Endothelial cell of umbilical vein (primary cell): ENCODE measurements around the gene ORM2.

Experiments
- EZH2 ChIP-seq: IDR thresholded peaks from 2 replicates; pipeline ENCODE4 v1.6.1; 2012; ENCODE audit warnings: borderline replicate concordance, low read depth, mild to moderate bottlenecking, moderate library complexity, low read length, inconsistent platforms; ENCODE audit not compliant: severe bottlenecking
- FOS ChIP-seq: IDR thresholded peaks from 2 replicates; pipeline ENCODE4 v1.6.1; 2011; ENCODE audit warnings: mild to moderate bottlenecking, low read length, moderate library complexity, borderline replicate concordance; ENCODE audit not compliant: insufficient read depth
- GATA2 ChIP-seq: IDR thresholded peaks from 2 replicates; pipeline ENCODE4 v1.7.0; 2011; ENCODE audit warnings: low read depth, mild to moderate bottlenecking, moderate library complexity, mixed read lengths, low read length; ENCODE audit not compliant: insufficient read length, insufficient read depth
- JUN ChIP-seq: IDR thresholded peaks from 2 replicates; pipeline ENCODE4 v1.6.1; 2011; ENCODE audit warnings: borderline replicate concordance, low read depth; ENCODE audit not compliant: insufficient read length, insufficient read depth
- MYC ChIP-seq: IDR thresholded peaks from one replicate; pipeline ENCODE4 v1.6.1; 2011; ENCODE audit warnings: mild to moderate bottlenecking, low read depth, low read length
- POLR2A ChIP-seq: IDR thresholded peaks from 2 replicates; pipeline ENCODE4 v1.6.1; 2012; ENCODE audit warnings: low read depth, mild to moderate bottlenecking, control low read depth, low read length
- POLR2AphosphoS5 ChIP-seq: IDR thresholded peaks from 2 replicates; pipeline ENCODE4 v1.6.1; 2012; ENCODE audit warnings: low read depth, mild to moderate bottlenecking, control low read depth, low read length, moderate library complexity; ENCODE audit not compliant: insufficient read depth
- TF ChIP-seq, protein P1 (sequence below), 2 donors: IDR thresholded peaks; 1 replicate in 1 of 2; 2 replicates in 1 of 2; pipeline ENCODE4 v1.5.1; 2011; ENCODE audit warnings: low read length in 2 of 2, mild to moderate bottlenecking in 2 of 2, moderate library complexity in 2 of 2, control low read depth in 1 of 2, inconsistent platforms in 1 of 2, low read depth in 1 of 2; ENCODE audit not compliant: insufficient read depth in 1 of 2; ENCODE audit errors: extremely low read depth in 1 of 2
- TF ChIP-seq, protein P2 (sequence below): IDR thresholded peaks from 2 replicates; pipeline ENCODE4 v1.6.1; 2011; ENCODE audit not compliant: insufficient read depth, insufficient read length

DNA sequence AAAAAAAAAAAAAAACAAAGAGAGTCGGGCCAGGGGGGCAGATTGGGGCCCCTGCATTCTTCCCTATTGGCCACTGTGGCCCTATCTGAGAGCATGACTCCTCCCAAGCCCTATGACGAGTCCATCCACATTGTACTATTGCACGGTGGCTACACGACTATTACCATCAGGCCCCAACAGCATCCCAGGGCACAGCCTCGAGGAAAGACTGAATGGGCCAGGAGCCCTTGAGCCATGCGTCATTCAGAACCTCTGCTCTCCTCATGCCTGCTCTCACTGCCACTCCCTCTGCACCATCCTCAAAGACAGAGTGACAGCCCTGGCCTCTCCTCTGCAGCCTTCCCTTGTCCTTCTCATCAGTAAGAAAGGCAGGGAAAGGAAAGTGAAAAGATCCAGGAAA lies 26.9 kb upstream of the ORM2 start:
- TF ChIP-seq, protein P1, sequence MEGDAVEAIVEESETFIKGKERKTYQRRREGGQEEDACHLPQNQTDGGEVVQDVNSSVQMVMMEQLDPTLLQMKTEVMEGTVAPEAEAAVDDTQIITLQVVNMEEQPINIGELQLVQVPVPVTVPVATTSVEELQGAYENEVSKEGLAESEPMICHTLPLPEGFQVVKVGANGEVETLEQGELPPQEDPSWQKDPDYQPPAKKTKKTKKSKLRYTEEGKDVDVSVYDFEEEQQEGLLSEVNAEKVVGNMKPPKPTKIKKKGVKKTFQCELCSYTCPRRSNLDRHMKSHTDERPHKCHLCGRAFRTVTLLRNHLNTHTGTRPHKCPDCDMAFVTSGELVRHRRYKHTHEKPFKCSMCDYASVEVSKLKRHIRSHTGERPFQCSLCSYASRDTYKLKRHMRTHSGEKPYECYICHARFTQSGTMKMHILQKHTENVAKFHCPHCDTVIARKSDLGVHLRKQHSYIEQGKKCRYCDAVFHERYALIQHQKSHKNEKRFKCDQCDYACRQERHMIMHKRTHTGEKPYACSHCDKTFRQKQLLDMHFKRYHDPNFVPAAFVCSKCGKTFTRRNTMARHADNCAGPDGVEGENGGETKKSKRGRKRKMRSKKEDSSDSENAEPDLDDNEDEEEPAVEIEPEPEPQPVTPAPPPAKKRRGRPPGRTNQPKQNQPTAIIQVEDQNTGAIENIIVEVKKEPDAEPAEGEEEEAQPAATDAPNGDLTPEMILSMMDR (IDR thresholded peaks at IDR 0.05; ENCODE audit: extremely low read depth in 1 of 2, insufficient read depth in 1 of 2, low read depth in 1 of 2, low read length in 2 of 2) = no peak
- no peak for TF ChIP-seq POLR2A
- TF ChIP-seq GATA2 = no peak
- TF ChIP-seq POLR2AphosphoS5 = no peak
- TF ChIP-seq, protein P2, sequence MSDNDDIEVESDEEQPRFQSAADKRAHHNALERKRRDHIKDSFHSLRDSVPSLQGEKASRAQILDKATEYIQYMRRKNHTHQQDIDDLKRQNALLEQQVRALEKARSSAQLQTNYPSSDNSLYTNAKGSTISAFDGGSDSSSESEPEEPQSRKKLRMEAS = no peak
- TF ChIP-seq JUN = no peak
- no peak for TF ChIP-seq EZH2
- no peak for TF ChIP-seq MYC
- TF ChIP-seq FOS = no peak
